Bronchial epithelial cell (primary cell): Measurements from ENCODE around the gene AGK. TPM values are rescaled to one million over a fixed set of nuclear protein-coding genes. Genes with fewer than 3 reads are reported as not detected.
"Not testable (repeated sequence)": the region's sequence is repeated elsewhere in the genome, so short reads cannot be mapped to it uniquely, and the experiment has no call there.

Experiments used
- DNase-seq: peaks from one replicate; pipeline ENCODE4 v3.0.0-alpha.2; 2010; ENCODE audit warnings: low read depth
- FAIRE-seq: peaks from 2 replicates; lab custom pipeline; 2011; peaks lifted over from hg19 to GRCh38; lab: Jason Lieb, UNC
- H3K27me3 ChIP-seq: 2 replicates; pipeline ENCODE4 v1.5.1; 2011; ENCODE audit warnings: low read length; ENCODE audit not compliant: control insufficient read depth, insufficient read depth
- H3K36me3 ChIP-seq: 2 replicates; pipeline ENCODE4 v1.5.1; 2011; ENCODE audit warnings: low read length; ENCODE audit not compliant: control insufficient read depth, insufficient read depth
- H3K4me3 ChIP-seq: 2 replicates; pipeline ENCODE4 v1.5.1; 2011; ENCODE audit warnings: mild to moderate bottlenecking, low read depth, low read length, control low read depth
- total RNA-seq: library from RNA; depleted of rRNA; stranded (reverse); fragments of >200 nt; gene quantifications from 2 replicates; pipeline ENCODE4 v1.2.1, GENCODE V29; 2014
- TF ChIP-seq, protein P1 (sequence below): IDR thresholded peaks from 2 replicates; pipeline ENCODE4 v1.5.1; 2011; ENCODE audit warnings: mild to moderate bottlenecking, moderate library complexity, low read length, control low read depth, inconsistent platforms; ENCODE audit not compliant: insufficient read depth, severe bottlenecking

AGK gene
- total RNA-seq, 1 donor from 2014 or later: 18.4 TPM

DNA sequence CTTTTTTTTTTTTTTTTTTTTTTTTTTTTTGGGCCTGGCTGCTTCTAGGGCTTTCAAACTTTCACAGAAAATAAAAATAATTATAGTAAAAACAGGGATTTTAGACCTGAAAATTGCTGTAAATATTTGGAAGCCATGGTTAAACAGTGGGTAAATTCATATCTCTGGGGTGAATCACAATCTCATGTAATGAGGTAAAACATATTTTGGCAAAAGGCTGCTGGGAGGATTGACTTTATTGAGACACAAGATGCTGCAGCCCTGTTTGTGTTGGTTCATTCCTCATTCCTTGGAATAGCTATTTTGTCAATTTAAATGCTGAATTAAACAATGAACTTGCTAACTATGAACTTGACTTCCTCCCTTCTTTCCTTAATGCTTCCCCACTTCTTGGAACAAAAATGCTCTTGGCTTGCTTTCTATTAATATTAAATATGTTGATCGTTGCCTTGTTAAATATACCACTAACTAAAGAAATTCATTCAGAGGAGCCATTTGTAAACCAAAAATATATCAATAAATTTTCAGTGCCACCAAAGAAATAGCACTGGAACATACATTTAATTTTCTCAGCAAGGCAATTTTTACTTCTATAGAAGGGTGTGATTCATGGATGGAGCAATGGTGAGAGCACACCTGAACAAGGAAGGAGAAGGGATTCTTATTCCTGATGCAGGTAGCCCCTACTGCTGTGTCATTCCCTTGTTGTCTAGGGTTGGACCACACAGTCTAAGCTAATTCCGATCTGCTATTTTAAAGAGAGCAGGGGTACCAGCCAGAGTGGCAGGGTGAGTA lies 24.6 kb downstream of the AGK start:
- FAIRE-seq (no peak), DNase-seq (no peak)
- TF ChIP-seq, protein P1, sequence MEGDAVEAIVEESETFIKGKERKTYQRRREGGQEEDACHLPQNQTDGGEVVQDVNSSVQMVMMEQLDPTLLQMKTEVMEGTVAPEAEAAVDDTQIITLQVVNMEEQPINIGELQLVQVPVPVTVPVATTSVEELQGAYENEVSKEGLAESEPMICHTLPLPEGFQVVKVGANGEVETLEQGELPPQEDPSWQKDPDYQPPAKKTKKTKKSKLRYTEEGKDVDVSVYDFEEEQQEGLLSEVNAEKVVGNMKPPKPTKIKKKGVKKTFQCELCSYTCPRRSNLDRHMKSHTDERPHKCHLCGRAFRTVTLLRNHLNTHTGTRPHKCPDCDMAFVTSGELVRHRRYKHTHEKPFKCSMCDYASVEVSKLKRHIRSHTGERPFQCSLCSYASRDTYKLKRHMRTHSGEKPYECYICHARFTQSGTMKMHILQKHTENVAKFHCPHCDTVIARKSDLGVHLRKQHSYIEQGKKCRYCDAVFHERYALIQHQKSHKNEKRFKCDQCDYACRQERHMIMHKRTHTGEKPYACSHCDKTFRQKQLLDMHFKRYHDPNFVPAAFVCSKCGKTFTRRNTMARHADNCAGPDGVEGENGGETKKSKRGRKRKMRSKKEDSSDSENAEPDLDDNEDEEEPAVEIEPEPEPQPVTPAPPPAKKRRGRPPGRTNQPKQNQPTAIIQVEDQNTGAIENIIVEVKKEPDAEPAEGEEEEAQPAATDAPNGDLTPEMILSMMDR: no peak
- Histone ChIP-seq H3K4me3 (no peak overlapping the region), H3K36me3 (peaks cover 2% of the 10 kb centered on the region), H3K27me3 (no peaks in the 10 kb centered on the region)

DNA sequence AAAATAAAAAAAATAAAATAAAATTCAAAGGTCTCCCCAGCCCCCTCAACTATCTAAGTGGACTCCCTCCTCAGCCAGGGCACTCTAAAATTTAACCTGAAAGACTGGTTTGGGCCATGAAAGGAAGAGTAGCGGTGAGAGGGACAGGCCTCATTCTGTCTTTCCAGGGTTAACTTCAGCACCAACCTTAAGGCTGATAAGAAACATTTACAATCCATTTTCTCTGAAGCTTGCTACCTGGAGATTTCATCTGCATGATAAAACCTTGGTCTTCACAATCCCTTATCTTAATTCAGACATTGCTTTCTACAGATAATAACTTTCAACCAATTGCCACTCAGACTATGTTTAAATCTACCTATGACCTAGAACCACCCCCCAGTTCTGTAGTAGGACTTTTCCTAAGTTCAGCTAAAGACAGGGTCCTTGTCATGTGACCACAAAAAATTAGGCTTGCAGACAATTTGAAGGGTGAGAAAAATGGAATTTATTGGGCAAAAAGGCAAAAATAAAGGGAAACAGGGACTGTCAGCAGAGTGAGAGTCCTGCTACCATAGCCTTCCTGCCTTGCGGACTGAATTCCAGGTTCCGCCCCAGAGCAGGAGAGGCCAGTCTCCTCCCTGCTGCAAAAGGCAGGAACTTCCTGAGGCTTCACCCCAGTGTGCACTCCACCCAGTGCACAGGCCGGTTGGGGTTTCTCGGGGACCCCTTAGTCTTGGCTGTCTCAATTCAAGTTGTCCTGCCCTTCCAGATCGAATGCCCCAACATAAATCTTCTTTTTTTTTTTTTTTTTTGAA lies 26.0 kb downstream of the AGK start:
- TF ChIP-seq, protein P1: no peak
- FAIRE-seq (no peak), DNase-seq (no peak)
- Histone ChIP-seq H3K36me3 (peaks cover 2% of the 10 kb centered on the region), H3K27me3 (no peaks in the 10 kb centered on the region), H3K4me3 (no peak overlapping the region)

DNA sequence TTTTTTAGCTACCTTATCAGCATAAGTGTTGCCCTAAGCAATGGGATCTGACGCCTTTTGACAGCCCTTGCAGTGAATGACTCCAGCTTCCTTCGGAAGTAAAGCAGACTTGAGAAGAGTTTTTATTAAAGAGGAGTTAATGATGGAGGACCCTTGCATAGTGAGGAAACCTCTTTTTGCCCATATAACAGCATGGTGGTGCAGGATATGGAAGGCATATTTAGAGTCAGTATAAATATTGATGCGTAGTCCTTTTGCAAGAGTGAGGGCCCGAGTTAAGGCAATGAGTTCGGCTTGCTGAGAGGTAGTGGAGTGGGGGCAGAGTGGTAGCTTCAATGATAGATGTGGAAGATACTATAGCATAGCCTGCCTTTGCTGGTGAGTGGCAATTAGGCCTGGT lies 28.7 kb downstream of the AGK start:
- H3K4me3 ChIP-seq, H3K27me3 ChIP-seq, DNase-seq, FAIRE-seq, H3K36me3 ChIP-seq: not testable (repeated sequence)

DNA sequence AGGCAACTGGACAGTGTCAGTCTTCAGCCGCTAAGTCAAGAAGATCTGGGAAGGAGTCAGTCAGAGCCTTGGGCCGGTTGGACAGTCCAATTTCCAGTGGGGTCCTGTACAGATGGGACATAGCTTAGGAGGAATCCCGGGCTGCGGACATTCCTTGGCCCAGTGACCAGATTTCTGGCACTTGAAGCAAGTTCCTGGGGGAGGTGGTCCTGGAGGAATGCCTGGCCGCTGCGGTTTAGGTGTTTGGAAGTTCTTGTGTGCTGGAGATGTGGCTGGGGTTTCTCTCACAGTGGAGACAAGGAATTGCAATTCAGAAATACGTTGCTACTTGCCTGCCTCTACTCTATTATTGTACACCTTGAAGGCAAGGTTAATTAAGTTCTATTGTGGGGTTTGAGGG lies 30.9 kb downstream of the AGK start:
- FAIRE-seq, H3K4me3 ChIP-seq, DNase-seq, H3K27me3 ChIP-seq, H3K36me3 ChIP-seq: not testable (repeated sequence)

DNA sequence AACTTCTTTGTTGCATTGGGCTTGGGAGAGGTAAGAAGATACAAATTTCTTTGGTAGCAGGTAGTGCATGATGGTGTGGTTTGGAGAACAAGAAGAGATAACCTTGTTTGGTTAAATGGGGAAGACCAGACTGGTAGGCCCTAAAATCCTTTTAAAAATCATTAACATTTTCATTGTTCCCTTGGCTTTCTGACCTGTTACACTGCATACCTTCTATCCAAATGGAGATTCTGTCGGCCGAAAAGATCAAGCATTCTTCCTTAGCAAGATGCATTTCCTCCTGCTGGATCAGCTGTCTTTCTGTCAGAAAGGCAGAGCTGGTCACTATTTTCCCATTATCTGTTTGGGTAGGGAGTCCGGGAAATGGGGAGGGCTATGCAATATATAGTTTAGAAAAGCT lies 33.7 kb downstream of the AGK start:
- Histone ChIP-seq H3K4me3 (no peak overlapping the region), H3K27me3 (no peaks in the 10 kb centered on the region), H3K36me3 (no peaks in the 10 kb centered on the region)
- no peak for DNase-seq
- TF ChIP-seq, protein P1: no peak
- no peak for FAIRE-seq

DNA sequence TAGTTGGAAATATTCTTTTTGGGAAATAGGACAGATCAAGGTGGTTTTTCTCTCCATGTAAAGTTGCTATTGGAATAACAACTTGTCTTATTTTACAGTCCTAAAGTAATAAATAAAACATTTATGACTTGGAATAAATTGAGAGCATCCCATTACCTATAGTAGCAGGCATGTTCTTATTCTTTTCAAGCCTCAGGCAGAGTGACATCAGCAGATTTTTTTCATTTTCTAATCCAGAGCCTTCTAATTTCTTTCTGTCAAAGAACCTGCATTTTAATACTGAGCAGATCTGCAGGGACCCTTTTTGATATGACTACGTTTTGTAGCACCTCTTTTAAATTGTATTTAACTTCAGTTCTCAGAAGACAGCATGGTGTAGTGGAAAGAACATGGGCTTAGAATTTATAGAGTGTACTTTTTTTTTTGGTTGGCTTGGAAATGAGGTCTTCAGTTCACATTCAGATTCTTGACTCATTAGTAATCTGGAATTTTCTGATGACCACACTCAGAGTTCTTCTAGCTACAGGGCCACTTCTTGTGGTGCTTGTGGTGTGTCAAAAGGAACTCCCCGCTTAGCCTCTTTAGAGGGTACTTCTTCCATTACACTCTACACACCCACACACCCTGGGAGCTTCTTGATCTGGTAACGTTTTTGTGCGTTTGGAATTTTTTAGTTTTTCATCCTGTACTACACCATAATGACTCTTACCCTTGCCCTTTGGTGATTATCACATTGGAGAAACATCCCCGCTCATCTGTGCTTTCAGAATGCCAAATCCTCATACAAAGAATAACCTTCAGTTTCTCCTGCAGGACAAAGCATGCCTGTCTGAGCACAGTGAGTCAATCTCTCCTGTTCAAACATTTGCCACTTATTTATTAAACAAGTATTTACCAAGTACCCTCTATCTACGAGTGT lies 34.6 kb downstream of the AGK start:
- Histone ChIP-seq H3K36me3 (no peaks in the 10 kb centered on the region), H3K27me3 (no peaks in the 10 kb centered on the region), H3K4me3 (no peak overlapping the region)
- TF ChIP-seq, protein P1: no peak
- FAIRE-seq (no peak), DNase-seq (peak; percentile 82)
